AG10803 (cell line): Measurements from ENCODE around the gene PFN1.

Experiments used
- DNase-seq: peaks from one replicate; pipeline ENCODE4 v3.0.0; 2010; ENCODE audit warnings: low read depth
- H3K4me3 ChIP-seq: 2 replicates; pipeline ENCODE4 v1.5.1; 2011; ENCODE audit warnings: mild to moderate bottlenecking, low read length, control low read depth
- CTCF ChIP-seq: conservative IDR thresholded peaks from 2 replicates; pipeline ENCODE4 v1.5.1; 2011; ENCODE audit warnings: mild to moderate bottlenecking, low read length, control low read depth, inconsistent platforms

Gene PFN1

GRCh38 chr17:4966844-4967538, 18.7 kb upstream of the PFN1 start:
- DNase-seq, result peak; percentile 100
- no peak for TF ChIP-seq CTCF
- H3K4me3 ChIP-seq, result peak overlapping the region; percentile 91

GRCh38 chr17:4965311-4965986, 17.1 kb upstream of the PFN1 start:
- no peak for TF ChIP-seq CTCF
- no peak overlapping the region for H3K4me3 ChIP-seq
- no peak for DNase-seq

- no peak for DNase-seq
Measured at GRCh38 chr17:4960279-4960922, 12.1 kb upstream of the PFN1 start.

GRCh38 chr17:4959261-4959965, 11.1 kb upstream of the PFN1 start:
- no peak overlapping the region for H3K4me3 ChIP-seq
- TF ChIP-seq CTCF, result no peak
- no peak for DNase-seq

More at GRCh38 chr17:4960279-4960922, 12.1 kb upstream of the PFN1 start:
- TF ChIP-seq CTCF, result no peak
- no peak overlapping the region for H3K4me3 ChIP-seq

GRCh38 chr17:4958102-4958501, 9.8 kb upstream of the PFN1 start:
- no peak for DNase-seq
- TF ChIP-seq CTCF, result no peak
- no peak overlapping the region for H3K4me3 ChIP-seq

GRCh38 chr17:4956493-4957061, 8.2 kb upstream of the PFN1 start:
- no peak; the same call in 1 of the 2 replicates for TF ChIP-seq CTCF
- DNase-seq, result no peak
- no peak overlapping the region for H3K4me3 ChIP-seq
